AG09319 (cell line): ENCODE data around the gene SRF.

Source experiments
- DNase-seq: peaks from one replicate; pipeline ENCODE4 v3.0.0-alpha.2; 2010; ENCODE audit warnings: low read depth; ENCODE audit errors: extremely low read depth
- CTCF ChIP-seq: IDR thresholded peaks from 2 replicates; pipeline ENCODE4 v1.5.1; 2011; ENCODE audit warnings: low read depth, mild to moderate bottlenecking, inconsistent platforms, low read length, moderate library complexity

Gene SRF

GRCh38 chr6:43180058-43180457 is 9.0 kb downstream of the SRF start:
- no peak for DNase-seq
- TF ChIP-seq CTCF, result no peak

- TF ChIP-seq CTCF, result no peak
- no peak for DNase-seq
Observed at GRCh38 chr6:43180985-43181384, 9.9 kb downstream of the SRF start.

GRCh38 chr6:43181621-43181941 is 10.5 kb downstream of the SRF start:
- DNase-seq, result no peak
- TF ChIP-seq CTCF, result no peak

- DNase-seq, result no peak
- no peak for TF ChIP-seq CTCF
Observed at GRCh38 chr6:43181942-43182860, 11.1 kb downstream of the SRF start, which contains the start of gene CUL9. Gene CUL9, plus strand, starts transcription at chr6:43182196. Its CDS starts 2,115 bp downstream, at chr6:43184311.

GRCh38 chr6:43183441-43183840 is 12.4 kb downstream of the SRF start:
- no peak for DNase-seq
- no peak for TF ChIP-seq CTCF

GRCh38 chr6:43184268-43184985 is 13.4 kb downstream of the SRF start:
- no peak for DNase-seq
- no peak for TF ChIP-seq CTCF

- no peak for DNase-seq
- no peak for TF ChIP-seq CTCF
Observed at GRCh38 chr6:43185391-43185985, 14.4 kb downstream of the SRF start.
